Measurements from ENCODE around the gene UBL4B.

DNA sequence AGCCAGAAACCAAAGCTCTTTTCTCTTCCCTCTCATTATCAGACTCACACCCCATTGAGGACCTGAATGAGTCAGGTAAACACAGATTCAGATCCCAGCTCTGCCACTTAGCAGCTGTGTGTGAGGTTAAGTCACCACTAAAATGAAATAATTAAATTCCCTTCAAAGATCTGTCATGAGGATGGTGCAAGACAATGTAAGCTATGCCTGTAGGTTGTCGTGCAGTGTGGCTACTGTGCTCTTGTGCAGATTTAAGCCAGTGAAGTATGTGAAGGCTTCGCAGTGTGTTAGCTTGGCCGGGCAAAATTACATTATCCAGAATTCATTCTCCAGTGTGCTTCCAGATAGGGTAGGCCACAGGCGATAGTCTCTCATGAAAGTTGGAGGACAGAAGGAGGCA, 13.6 kb downstream of the UBL4B start:
- no peak for TF ChIP-seq POLR2A (IDR thresholded peaks at IDR 0.05)
- TF ChIP-seq, protein P1, sequence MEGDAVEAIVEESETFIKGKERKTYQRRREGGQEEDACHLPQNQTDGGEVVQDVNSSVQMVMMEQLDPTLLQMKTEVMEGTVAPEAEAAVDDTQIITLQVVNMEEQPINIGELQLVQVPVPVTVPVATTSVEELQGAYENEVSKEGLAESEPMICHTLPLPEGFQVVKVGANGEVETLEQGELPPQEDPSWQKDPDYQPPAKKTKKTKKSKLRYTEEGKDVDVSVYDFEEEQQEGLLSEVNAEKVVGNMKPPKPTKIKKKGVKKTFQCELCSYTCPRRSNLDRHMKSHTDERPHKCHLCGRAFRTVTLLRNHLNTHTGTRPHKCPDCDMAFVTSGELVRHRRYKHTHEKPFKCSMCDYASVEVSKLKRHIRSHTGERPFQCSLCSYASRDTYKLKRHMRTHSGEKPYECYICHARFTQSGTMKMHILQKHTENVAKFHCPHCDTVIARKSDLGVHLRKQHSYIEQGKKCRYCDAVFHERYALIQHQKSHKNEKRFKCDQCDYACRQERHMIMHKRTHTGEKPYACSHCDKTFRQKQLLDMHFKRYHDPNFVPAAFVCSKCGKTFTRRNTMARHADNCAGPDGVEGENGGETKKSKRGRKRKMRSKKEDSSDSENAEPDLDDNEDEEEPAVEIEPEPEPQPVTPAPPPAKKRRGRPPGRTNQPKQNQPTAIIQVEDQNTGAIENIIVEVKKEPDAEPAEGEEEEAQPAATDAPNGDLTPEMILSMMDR (IDR thresholded peaks at IDR 0.05), result no peak
